Stomach (tissue), 9 donors: ENCODE results near the gene NXPH3. TPM values are rescaled to one million over a fixed set of nuclear protein-coding genes. Genes with fewer than 3 reads are reported as not detected.

Source experiments
- DNase-seq, 2 donors: peaks; one replicate each; pipeline versions ENCODE4 v3.0.0 to v3.0.0-alpha.2; 2013 to 2019
- H3K27ac ChIP-seq, 5 donors: fragments of 200-600 bp in 4 of 5; sonication (generic) in 4 of 5; one replicate each; pipeline ENCODE4 v1.5.1; 2013 to 2019; ENCODE audit warnings: mild to moderate bottlenecking in 1 of 5, moderate library complexity in 1 of 5
- H3K27me3 ChIP-seq, 3 donors: fragments of 200-600 bp; sonication (generic); one replicate each; pipeline ENCODE4 v1.5.1; 2017 to 2019; ENCODE audit warnings: mixed run types in 1 of 3
- H3K36me3 ChIP-seq, 4 donors: fragments of 200-600 bp; sonication (generic); 1 replicate in 3 of 4; 2 replicates in 1 of 4; pipeline ENCODE4 v1.5.1; 2016 to 2019
- H3K4me1 ChIP-seq, 4 donors: fragments of 200-600 bp; sonication (generic); one replicate each; pipeline ENCODE4 v1.5.1; 2016 to 2019
- H3K4me3 ChIP-seq, 4 donors: fragments of 200-600 bp; sonication (generic) in 3 of 4; one replicate each; pipeline ENCODE4 v1.5.1; 2016 to 2019; ENCODE audit warnings: mild to moderate bottlenecking in 1 of 4
- H3K9me3 ChIP-seq, 4 donors: fragments of 200-600 bp; sonication (generic); one replicate each; pipeline ENCODE4 v1.5.1; 2016 to 2019
- EP300 ChIP-seq: sonication (generic); formaldehyde crosslinking; IDR thresholded peaks from one replicate; pipeline ENCODE4 v1.6.1; 2017; ENCODE audit warnings: antibody characterized with exemption
- POLR2A ChIP-seq, 4 donors: fragments of 450-650 bp; IDR thresholded peaks; one replicate each; pipeline ENCODE4 v1.6.1; 2016; ENCODE audit warnings: antibody characterized with exemption in 4 of 4, control low read depth in 2 of 4, mild to moderate bottlenecking in 1 of 4, moderate library complexity in 1 of 4
- POLR2AphosphoS5 ChIP-seq, 3 donors: sonication (generic); formaldehyde crosslinking; IDR thresholded peaks; one replicate each; pipeline ENCODE4 v1.6.1; 2016; ENCODE audit warnings: antibody characterized with exemption in 3 of 3
- WGBS, 5 donors: extraction: QIAGEN DNeasy Blood & Tissue Kit in 3 of 5; methylation state at CpG; one replicate each; pipeline versions ENCODE4 v1.1.5 to v1.1.7; 2013 to 2018; 5-methylcytosine and 5-hydroxymethylcytosine counted together
- intact Hi-C: fragments of 100-400 bp; cut with DNase I; formaldehyde crosslinking; loops from one replicate; pipeline ENCODE4 v1.15.1; 2023; ENCODE audit warnings: low total_unique reads
- polyA plus RNA-seq, 3 donors: library from polyadenylated mRNA; stranded (reverse); fragments of 200-250 nt; gene quantifications; one replicate each; pipeline ENCODE4 v1.2.3, GENCODE V29; 2013
- total RNA-seq, 5 donors: library from RNA; depleted of rRNA; stranded (reverse); fragments of >200 nt; gene quantifications; one replicate each; pipeline versions ENCODE4 v1.1.0 to v1.2.3, GENCODE V29; 2014 to 2016
- TF ChIP-seq, protein P1 (sequence below), 7 experiments: fragments of 450-650 bp in 4 of 7; fragments of 200-600 bp in 3 of 7; sonication (generic) in 3 of 7; IDR thresholded peaks; one replicate each; pipeline ENCODE4 v1.5.1; 2016 to 2019; ENCODE audit warnings: antibody characterized with exemption in 7 of 7, control low read depth in 2 of 7, mild to moderate bottlenecking in 1 of 7
- donor health status: healthy with polysubstance abuse.
- donor health status: Bipolar disorder and iron deficiency.
- donor health status: healthy.

NXPH3 gene
- total and polyA plus RNA-seq, 8 donors: 0.50 to 10.7 (median 1.1) TPM; not detected in 2

GRCh38 chr17:49581648-49581998 is 6.0 kb downstream of the NXPH3 start:
- intact Hi-C loops: no loop called here
- no peaks in the 10 kb centered on the region for H3K36me3 ChIP-seq
- TF ChIP-seq EP300: no peak
- TF ChIP-seq POLR2A (IDR thresholded peaks at IDR 0.05): no peak
- TF ChIP-seq, protein P1, sequence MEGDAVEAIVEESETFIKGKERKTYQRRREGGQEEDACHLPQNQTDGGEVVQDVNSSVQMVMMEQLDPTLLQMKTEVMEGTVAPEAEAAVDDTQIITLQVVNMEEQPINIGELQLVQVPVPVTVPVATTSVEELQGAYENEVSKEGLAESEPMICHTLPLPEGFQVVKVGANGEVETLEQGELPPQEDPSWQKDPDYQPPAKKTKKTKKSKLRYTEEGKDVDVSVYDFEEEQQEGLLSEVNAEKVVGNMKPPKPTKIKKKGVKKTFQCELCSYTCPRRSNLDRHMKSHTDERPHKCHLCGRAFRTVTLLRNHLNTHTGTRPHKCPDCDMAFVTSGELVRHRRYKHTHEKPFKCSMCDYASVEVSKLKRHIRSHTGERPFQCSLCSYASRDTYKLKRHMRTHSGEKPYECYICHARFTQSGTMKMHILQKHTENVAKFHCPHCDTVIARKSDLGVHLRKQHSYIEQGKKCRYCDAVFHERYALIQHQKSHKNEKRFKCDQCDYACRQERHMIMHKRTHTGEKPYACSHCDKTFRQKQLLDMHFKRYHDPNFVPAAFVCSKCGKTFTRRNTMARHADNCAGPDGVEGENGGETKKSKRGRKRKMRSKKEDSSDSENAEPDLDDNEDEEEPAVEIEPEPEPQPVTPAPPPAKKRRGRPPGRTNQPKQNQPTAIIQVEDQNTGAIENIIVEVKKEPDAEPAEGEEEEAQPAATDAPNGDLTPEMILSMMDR (IDR thresholded peaks at IDR 0.05): no peak
- TF ChIP-seq POLR2AphosphoS5 (IDR thresholded peaks at IDR 0.05): no peak
- no peak overlapping the region for H3K4me3 ChIP-seq
- H3K27ac ChIP-seq: no peak overlapping the region
- 67 to 82% (median 75%) methylated on average over 4 to 6 of the region's 6 CpGs for WGBS, 5 donors
- peaks cover 10 to 22% (median 13%) of the 10 kb centered on the region in 4 donors for H3K4me1 ChIP-seq
- DNase-seq: no peak
- no peaks in the 10 kb centered on the region for H3K9me3 ChIP-seq
- H3K27me3 ChIP-seq: peaks cover 0 to 19% (median 9%) of the 10 kb centered on the region in 3 donors

DNA sequence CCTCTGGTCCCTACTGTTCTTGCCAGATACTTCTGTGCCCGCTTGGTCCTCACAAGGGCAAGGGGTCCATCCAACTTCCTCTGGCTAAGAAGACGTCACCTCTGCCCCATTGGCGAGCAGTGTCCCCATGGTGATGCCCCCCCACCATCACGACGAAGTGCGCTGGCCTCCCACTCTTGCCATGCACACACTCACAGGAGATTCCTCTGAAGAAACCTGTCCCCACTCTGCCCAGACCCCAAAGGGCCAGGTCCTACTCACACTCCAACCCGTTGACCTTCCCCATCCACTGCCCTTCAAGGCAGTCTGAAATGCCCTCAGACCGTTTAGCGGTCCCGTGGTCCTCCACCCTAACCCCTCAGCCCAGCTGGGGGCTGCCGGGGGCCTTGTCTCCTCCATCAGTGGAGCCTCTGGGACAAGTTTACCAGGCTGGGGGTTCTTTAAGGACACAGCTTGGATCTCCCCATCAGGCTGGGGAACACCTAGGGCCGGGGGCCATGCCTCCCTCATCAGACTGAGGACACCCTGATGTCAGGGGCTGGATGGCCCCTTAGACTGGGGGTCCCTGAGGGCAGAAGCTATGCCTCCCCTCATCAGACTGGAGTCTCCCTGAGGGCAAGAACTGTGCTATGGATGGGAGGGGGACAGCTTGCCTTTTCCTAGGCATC is 6.5 kb downstream of the NXPH3 start:
- H3K36me3 ChIP-seq: no peaks in the 10 kb centered on the region
- H3K27ac ChIP-seq: no peak overlapping the region
- H3K4me3 ChIP-seq: no peak overlapping the region
- DNase-seq: no peak
- H3K9me3 ChIP-seq: no peaks in the 10 kb centered on the region
- intact Hi-C loops: no loop called here
- peaks cover 0 to 13% (median 3%) of the 10 kb centered on the region in 3 donors for H3K27me3 ChIP-seq
- WGBS, 5 donors: 81 to 87% (median 85%) methylated on average over 8 to 12 of the region's 12 CpGs
- peaks cover 4 to 16% (median 8%) of the 10 kb centered on the region in 4 donors for H3K4me1 ChIP-seq
- TF ChIP-seq EP300 (no peak), POLR2A (IDR thresholded peaks at IDR 0.05) (no peak), POLR2AphosphoS5 (IDR thresholded peaks at IDR 0.05) (no peak)
- TF ChIP-seq, protein P1 (IDR thresholded peaks at IDR 0.05): no peak

DNA sequence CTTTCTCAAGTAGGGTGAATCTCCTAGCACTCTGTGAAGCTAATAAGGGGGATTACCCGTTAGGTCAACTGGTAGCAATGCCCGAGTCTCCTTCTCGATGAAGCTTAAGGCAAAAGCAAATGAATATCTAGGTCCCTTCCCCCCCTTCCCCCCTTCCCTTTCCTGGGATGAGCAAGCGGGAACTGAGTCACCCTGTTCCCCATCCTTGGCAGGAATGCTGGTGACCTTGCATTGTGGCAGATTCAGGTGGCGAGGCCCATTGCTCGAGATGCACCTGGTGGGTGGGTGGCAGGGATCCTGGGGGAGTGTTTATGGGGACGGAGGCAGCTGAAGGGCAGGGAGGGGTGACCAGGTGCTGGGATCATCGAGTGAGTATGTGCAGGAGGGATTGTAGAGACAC is 7.1 kb downstream of the NXPH3 start:
- H3K27ac ChIP-seq: no peak overlapping the region
- TF ChIP-seq POLR2A (IDR thresholded peaks at IDR 0.05) (no peak), POLR2AphosphoS5 (IDR thresholded peaks at IDR 0.05) (no peak), EP300 (no peak)
- TF ChIP-seq, protein P1 (IDR thresholded peaks at IDR 0.05): no peak
- peaks cover 0 to 7% (median 0%) of the 10 kb centered on the region in 3 donors for H3K27me3 ChIP-seq
- intact Hi-C loops: no loop called here
- peaks cover 0 to 4% (median 0%) of the 10 kb centered on the region in 4 donors for H3K36me3 ChIP-seq
- 77 to 88% (median 81%) methylated on average over 7 to 8 of the region's 8 CpGs for WGBS, 5 donors
- no peak for DNase-seq
- H3K4me3 ChIP-seq: no peak overlapping the region
- no peaks in the 10 kb centered on the region for H3K9me3 ChIP-seq
- peaks cover 0 to 10% (median 2%) of the 10 kb centered on the region in 4 donors for H3K4me1 ChIP-seq

GRCh38 chr17:49583226-49583625 is 7.6 kb downstream of the NXPH3 start:
- H3K4me3 ChIP-seq: no peak overlapping the region
- peaks cover 0 to 3% (median 0%) of the 10 kb centered on the region in 3 donors for H3K27me3 ChIP-seq
- DNase-seq: no peak
- H3K36me3 ChIP-seq: peaks cover 0 to 9% (median 0%) of the 10 kb centered on the region in 4 donors
- intact Hi-C loops: no loop called here
- WGBS, 5 donors: 93 to 96% (median 94%) methylated on average over 5 of the region's 5 CpGs
- no peaks in the 10 kb centered on the region for H3K9me3 ChIP-seq
- H3K27ac ChIP-seq: no peak overlapping the region
- peaks cover 0 to 7% (median under 1%) of the 10 kb centered on the region in 4 donors for H3K4me1 ChIP-seq
- no peak for TF ChIP-seq POLR2A (IDR thresholded peaks at IDR 0.05)
- TF ChIP-seq, protein P1 (IDR thresholded peaks at IDR 0.05): no peak
- TF ChIP-seq EP300: no peak
- no peak for TF ChIP-seq POLR2AphosphoS5 (IDR thresholded peaks at IDR 0.05)
